GM18520 (cell line): ENCODE data around the gene PRKCQ.
A peak's percentile ranks its signal among the peaks of the same experiment; 100 is the strongest.

Experiments
- ATAC-seq: cut with Tn5 transposase; IDR thresholded peaks from one replicate; pipeline ENCODE4 v1.9.1; 2021; ENCODE audit not compliant: unreplicated experiment

PRKCQ gene

DNA sequence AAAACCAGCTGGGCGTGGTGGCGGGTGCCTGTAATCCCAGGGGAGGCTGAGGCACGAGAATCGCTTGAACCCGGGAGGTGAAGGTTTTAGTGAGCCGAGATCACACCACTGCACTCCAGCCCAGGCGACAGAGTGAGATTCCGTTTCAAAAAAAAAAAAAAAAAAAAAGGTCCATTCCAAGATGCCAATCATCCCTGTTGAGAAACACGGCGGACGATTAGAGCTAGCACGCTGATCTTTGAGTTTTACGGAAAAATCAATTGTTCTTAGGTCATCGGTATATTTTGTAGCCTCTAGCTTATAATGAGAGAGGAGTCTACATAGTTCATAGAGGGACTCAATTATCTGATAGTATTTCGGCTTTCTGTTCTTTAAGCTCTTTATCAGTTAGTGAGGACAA lies 169.2 kb downstream of the PRKCQ start:
- no peak for ATAC-seq

DNA sequence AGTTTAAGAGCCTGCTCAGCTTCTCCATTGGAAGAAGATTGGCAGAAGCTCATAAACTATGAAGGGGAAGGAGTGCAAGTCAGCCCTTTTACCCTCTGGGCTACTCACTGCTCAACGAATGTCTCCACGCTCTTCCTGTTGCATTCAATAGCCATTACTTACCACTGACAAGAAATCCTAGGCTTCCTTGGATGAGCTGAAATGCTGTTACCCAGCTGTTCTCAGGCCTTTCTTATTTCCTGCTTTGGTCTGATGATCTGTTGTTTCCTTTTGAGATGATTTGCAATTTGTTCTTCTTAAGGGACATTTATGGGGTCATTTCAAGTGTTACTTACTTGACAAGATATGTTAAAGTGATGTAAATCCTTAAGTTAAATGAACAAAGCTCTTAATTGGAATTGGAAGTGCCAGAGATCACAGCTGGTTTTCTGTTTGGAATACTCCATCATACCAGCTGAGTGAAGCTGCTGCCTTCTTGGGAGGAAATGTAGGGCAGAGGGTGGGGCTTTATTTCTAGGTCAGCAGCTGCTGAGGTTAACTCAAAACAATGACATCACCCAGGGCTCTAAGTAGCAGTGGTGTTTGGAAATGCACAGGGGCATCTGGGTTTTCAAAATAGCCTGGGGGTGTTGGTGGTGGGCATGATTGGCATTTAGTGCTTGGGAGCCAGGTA lies 170.0 kb downstream of the PRKCQ start:
- no peak for ATAC-seq

DNA sequence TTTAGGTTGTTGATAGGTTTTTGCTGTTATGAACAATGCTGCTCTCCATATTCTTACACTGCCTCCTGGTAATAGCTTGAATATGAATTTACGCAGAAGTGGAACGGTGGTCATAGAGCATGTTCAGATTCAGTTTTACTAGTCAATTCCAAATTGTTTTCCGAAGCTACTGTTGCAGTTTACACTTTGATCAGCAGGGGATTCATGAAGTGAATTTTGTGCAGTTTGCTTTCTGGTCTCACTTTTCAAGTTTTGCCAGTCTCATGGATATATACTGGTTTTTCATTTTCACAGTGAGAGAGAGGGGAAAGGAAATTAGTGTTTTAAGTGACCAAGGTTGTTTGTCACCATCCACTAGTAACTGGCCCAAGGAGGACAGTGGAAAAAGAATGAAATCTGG lies 171.3 kb downstream of the PRKCQ start:
- ATAC-seq = no peak

DNA sequence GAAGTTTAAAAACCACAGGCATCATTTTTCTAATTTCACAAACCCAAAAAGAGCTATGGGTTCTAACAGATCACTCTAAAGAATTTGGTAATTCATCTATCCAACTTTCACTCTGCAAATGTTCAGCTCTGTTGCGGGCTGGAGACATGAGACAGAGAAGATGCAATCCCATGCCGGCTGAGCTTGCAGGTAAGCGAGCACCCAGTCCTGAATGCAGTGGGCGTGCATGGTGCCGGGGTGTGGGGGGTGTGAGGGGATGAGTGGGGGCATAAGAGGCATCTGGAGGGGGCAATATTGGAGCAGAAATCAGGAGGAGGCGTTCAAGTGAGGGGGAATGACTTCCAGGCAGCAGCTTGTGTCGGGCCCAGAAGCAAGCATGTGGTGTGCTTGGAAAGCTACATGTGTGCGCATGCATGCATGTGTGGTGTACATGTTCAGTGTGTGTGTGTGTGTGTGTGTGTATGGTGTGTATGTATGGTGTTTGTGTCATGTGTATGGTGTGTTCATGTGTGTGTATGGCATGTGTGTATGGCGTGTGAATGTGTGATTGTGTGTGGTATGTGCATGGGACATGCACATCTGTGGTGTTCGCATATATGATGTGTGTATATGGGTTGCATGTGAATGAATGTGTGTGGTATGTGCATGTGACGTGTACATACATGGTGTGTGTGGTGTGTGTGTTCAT lies 172.9 kb downstream of the PRKCQ start:
- no peak for ATAC-seq

DNA sequence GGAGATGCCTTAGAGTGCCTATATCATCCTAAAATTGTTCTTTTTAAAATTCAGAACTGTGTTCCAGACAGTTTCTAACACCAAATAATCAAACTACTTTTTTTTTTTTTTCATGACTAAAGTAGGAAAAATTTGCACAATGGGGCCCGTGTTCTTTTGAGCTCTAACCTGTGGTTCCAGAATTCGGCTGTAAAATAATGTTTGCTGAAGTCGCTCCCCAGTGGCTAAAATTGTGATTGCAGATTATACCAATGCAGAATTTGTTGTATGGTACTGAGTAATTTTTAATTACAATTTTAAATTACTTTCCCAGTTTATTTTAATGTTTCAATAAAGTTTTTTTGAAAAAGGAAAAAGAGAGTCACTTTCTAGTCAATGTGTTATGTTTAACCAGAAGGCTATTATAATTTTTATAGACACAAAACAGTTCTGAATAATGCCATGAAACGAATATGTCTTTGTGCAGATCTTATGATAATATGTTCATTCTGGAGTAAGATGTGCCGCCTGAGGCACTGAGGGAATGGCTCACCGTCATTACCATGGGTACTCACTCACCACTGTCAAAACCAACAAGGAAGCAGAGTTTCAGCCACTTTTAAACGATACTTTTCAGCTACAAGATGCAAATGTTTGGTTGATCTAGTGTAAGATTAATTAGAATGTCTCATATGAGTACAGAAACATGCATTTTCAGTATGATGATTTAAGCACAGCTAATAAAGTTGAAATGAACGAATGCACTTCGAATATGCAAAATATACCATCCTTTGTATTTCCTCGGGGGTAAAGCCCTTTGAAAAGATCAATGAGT lies 173.6 kb downstream of the PRKCQ start:
- no peak for ATAC-seq

DNA sequence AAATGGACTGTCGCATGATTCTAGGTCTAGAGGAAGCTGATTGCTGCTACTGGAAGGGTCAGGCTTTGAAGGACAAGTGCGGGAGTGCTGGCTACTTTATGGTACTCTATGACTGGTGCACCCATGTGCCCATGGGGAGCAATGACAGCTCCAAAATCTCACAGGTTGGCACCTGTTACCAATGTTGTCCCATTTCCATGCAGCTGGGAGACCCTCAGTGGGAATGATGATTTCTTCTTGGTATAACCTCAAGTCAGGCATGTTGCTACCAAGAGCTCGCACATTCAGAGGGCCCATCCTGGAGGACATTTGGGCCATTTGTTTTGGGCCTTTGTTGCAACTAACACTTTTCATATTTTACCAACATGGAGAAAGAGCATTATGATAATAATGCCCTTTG lies 174.4 kb downstream of the PRKCQ start:
- ATAC-seq = no peak

DNA sequence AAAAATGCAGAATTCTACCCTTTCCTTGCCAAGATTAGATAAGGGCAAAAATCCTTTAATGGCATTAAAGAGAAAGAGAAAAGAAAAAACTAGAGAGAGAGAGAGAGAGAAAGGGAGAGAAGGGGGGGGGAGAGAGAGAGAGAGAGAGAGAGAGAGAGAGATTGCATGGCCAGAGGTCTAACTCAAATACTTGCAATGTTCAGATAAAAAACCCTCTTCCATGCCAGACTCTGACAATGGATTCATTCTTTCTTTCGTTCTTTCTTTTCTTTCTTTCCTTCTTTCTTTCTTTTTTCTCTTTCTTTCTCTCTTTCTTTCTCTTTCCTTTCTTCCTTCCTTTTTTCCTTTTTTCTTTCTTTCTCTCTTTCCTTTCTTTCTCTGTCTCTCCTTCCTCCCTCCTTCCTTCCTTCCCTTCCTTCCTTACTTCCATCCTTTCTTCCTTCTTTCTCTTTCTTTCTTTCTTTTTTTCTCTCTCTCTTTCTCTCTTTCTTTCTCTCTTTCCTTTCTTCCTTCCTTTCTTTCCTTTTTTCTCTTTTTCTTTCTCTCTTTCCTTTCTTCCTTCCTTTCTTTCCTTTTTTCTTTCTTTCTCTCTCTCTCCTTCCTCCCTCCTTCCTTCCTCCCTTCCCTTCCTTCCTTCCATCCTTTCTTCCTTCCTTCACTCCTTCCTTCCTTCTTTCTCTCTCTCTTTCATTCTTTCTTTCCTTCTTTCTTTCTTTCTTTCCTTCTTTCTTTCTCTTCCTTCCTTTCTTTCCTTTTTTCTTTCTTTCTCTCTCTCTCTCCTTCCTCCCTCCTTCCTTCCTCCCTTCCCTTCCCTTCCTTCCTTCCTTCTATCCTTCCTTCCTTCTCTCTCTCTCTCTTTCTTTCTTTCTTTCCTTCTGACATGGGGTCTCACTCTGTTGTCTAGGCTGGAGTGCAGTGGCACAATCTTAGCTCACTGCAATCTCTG lies 175.7 kb downstream of the PRKCQ start:
- ATAC-seq = no peak

DNA sequence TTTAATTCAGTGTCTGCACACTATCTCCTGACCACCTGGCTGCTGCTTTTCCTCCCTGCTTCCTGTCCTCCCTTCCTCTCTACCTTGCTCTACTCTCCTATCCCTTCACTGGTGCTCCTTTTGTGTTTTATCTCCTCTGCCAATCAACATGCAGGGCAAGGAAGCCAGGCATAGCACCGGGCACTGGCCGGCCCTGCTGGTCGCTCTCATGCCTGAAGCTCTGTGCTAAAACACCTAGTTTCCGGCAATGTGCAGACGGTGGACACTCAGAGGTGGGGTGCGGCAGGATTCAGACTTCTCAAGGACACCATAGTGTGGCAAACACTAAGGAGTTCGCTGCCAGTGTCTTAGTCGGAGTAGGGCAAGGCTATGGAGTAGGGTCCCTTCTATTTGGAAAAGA lies 177.1 kb downstream of the PRKCQ start:
- ATAC-seq = no peak

DNA sequence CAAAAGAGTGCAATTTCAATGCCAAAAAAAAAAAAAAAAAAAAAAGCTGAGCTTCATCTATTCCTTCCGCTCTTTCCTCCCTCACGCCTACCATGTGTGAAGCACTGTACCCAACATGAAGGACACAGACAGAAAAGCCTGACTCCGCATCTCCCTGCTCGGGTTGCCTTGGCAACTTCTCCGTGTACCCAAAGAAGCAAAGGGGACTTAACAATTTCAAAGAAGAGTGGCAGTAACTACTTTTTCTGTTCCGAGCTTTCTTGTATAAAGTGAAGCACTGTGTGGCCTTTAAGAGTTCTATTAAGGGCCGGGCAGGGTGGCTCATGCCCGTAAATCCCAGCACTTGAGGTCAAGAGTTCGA lies 177.7 kb downstream of the PRKCQ start:
- no peak for ATAC-seq

DNA sequence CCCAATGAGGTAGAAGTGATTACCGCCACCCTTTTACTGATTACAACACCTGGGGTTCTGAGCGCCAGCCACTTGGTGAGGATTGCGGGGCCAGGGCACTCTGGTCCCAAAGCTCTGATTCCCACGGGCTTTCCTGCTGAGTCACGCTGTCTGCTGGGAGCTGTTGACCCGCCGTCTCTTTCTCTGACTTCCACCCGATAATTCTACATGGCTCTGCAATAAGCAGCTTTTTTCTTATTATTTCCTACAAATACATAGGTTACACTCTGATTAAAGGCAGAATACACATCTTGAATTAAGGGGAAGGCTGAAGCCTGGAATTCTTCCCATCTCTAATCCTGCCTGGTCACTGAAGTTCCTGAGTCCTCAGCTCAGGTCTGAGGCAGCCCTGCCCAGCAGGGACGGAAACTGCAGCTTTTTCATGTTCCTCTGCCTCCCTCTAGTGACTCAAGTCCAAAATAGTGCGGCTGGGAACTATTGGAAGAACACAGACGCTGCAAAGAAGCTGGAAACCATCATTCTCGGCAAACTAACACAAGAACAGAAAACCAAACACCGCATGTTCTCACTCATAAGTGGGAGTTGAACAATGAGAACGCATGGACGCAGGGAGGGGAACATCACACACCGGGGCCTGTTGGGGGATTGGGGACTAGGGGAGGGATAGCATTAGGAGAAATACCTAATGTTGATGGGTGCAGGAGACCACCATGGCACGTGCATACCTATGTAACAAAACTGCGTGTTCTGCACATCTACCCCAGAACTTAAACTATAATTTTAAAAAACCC lies 178.3 kb downstream of the PRKCQ start:
- ATAC-seq = peak; percentile 76

DNA sequence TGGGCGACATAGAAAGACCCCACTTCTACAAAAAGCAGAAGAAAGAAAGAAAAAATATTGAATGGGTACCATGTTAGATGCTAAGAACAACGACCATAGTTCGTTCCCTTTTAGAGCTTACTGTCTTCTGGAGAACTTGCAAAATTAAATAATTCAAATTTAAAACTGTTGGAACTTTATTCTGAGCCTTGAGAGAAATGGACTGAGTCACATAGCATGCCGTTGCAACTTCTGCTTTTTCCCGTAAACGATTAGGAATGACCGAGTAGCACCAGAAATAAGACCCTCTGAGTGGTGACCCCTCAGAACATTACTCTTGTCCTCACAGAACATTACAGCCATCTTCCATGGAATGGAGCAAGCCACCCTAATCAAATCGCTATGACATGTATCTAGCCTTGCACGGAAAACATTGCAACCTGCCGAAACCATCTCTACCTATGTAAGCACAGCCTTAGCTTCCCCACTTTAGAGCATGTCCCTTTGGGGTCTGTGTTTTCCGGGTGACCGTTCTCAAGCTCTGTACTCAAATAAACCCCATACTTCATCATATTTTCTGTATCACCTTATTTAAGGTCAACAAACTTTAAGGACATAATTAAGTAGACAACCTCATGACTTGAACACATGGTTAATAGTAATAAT lies 179.1 kb downstream of the PRKCQ start:
- ATAC-seq = no peak

DNA sequence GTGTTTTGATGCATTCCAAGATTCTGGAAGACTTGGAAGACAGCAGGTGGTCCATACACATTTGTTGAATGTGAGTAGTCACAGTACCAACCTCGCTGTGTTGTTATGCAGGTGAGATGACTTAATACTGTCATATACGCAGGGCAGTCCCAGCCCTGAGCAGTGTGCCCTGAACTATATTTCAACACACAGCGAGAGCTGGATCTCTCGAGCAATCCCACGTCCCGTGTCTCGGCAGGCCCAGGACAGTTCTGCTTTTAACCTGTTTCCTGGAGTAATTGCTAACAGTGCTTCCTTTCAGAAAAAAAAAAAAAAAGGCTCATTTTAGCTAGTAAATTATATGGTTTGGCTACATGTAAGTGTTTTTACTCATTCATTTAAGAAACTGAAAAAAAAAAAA lies 179.7 kb downstream of the PRKCQ start:
- no peak for ATAC-seq

DNA sequence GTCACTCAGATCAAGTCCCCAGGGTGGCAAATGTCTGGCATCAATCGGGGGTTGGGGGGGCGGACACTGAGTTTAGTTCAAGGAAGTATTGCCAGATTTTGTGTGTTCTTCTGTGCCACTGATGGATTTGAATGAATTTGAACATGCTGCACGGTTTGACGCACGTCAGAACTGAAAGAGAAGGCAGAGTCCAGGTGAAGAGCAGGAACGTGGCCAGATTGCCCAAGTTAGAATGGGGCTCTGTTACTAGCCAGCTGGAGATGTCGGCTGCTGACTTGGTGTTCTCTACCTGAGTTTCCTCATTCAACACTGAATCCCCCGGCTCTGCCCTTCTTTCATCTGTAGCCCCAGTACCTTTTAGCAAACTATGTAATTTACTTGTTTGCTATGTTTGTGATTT lies 180.2 kb downstream of the PRKCQ start:
- ATAC-seq = no peak

DNA sequence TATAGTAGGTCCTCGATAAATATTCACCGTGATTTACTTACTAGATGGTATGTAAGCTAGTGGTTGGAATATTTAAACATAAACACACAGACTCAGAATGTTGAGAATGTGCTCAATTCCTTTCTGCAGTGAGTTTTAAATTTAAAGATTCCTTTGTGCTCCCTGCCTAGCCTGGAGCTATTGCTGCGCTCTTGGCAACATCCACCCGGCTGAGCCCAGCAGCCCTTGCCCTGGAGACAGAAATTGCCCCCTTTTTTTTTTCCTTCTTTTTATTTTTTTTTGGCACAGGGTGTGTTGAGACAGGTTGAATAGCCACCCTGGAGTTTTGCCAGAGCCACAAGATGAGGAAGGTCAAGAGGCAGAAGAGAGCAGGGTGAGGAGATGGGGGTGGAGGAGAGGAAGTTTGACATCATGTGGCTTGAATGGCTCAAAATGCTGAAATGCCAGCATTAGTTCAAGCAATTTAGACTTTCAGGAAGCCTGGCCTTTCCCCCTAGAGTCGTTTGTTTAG lies 180.8 kb downstream of the PRKCQ start:
- ATAC-seq = no peak

DNA sequence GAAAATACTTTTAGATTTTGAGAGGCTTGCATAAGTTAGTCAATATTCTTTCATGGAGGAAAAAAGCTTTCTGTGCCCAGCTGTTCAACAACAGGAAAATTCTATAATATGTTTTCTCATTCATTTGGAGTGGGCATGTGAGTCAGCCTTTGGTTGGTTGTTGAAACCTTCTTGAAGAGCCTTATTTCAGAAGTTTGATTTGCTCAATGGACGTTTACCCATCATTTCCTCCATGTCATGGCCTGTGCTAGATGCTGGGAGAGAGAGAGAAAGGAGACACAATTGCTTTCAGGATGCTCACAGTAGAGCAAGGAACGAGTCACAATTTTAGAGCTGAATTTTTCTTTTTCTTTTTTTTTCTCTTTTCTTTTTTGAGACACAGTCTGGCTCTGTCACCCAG lies 181.7 kb downstream of the PRKCQ start:
- no peak for ATAC-seq

DNA sequence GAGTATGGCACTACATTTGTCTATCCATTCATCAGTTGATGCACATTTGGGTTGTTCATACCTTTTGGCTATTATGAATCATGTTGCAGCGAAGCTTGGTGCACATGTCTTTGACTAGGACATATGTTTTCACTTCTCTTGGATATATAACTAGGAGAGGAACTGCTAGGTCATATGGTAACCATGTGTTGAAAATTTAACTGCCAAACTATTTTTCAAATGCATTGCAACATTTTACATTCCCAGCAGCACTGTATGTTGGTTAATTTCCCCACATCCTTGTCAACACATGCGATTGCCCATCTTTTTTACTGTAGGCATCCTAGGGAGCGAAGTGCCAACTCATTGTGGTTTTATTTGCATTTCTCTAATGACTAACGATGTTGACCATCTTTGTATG lies 183.4 kb downstream of the PRKCQ start:
- no peak for ATAC-seq

DNA sequence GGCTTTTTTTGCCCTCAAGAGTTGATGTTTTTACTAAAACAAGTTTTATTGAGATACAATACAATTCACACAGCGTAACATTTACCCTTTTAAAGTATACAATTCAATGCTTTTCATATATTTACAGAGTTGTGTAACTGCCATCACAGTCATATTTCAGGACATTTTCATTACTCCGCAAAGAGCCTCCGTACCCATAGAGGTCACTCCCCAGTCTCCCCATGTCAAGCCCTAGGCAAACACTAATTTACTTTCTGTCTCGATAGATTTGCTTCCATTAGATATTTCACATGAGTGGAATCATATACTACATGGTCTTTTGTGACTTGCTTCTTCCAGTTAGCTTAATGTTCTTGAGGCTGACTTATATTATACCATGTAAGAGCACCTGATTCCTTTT lies 183.8 kb downstream of the PRKCQ start:
- ATAC-seq = no peak

DNA sequence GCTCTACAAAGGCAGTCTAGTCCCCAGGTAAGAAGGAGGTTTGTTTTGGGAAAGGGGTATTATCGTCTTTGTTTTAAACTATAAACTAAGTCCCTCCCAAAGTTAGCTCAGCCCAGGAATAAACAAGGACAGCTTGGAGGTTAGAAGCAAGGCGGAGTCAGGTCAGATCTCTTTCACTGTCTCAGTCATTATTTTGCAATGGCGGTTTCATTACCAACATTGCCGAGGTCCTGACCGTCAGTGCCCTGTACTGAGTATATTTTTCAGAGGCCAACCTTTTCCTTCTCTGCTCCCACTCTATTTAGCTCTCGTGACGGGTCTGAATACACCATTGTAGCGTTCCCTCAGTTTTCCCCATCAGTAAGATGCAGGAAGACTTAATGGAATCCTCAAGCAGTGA lies 184.5 kb downstream of the PRKCQ start:
- ATAC-seq = no peak

DNA sequence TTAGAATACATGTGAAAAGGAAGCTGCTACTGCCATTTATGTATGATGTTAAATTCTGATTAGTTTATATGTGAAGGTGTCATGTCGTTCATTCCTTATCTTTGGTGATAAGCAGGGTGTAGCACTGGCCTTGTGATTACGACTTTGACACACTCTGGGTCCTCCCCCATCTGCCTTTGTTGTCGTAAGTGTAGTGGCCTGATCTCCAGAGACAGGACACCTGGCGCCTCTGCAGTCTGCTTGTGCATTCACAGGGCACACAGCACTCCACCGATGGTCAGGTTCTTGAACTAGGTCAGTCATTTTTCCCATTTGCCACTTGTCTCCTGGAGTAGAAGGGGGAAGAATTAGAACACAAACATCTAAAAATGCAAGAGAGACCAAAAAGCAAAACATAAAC lies 186.0 kb downstream of the PRKCQ start:
- no peak for ATAC-seq

DNA sequence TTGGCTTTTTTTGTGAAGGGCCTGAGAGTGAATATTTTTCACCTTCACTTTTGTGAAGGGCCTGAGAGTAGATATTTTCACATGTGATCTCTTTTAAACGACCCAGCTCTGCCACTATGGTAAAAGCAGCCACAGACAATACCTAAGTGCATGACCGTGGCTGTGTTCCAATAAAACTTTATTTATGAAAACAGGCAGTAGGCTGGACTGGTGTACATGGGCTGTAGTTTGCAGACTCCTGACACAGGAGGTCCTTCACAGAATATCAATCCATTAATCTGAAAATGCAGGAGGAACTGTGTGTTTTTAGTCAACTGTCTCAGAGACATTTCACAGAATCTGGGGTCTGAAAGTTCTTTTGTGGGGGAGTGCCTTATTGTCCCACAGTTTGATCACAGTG lies 186.9 kb downstream of the PRKCQ start:
- ATAC-seq = no peak
